Subcutaneous preadipocyte (primary cell): ENCODE results near the gene ALG8. TPM values are rescaled to one million over a fixed set of nuclear protein-coding genes. Genes with fewer than 3 reads are reported as not detected.

Experiments
- small RNA-seq: library from RNA; depleted of rRNA; stranded (forward); fragments of <200 nt; gene quantifications from one replicate; pipeline ENCODE3, GENCODE V24; 2012
- total RNA-seq: library from RNA; depleted of rRNA; stranded (reverse); fragments of >200 nt; gene quantifications from 2 replicates; pipeline ENCODE4 v1.2.3, GENCODE V29; 2012

Gene ALG8
- 49.9 and 51.1 TPM in 2 replicates for total RNA-seq

DNA sequence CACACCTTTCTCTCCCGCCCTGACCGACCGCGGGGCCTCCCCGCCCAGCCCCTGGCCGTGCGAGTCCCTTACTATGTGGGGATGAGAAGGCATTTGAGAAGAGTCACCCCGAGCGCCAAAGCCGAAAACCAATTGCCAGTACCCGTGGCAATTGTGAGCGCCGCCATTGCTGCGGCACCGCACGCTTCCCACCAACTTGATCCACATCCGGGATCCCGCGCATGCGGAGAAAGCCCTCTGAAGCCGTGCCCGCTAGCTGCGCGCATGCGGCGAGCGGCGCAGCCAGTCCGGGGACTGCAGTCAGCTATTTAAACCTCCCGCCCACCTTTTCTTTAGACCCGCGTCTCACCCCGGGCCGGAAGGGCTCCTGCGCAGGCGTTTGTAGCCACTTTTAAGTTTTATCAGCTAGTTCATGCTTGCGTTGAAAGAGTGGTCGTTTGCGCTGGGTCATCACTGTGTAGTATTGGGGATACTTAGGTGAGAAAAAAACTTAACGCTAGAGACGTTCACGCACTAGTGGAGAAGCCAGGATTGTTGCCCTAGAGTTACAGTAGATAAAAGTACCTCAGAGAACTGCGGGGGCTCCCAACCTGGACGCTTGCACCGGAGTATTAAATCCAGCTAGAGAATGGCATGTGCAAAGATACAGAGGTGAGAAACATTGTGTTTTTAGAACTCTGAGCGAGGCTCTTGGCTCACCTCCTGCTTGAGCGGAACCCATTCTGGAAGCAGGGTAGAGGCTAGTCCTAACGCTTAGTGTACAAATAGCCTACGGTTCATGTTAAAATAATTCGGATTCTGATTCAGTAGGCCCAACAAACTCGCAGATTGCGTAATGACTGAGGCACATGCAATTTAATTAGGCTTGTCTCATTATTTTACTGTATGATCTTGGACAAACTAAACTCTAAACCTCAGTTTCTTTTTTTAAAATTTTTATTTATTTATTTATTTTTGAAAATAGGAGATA lies at the start of gene ALG8:
TSS of gene ALG8 (minus strand) at position 205 of the 970 bp plus-strand sequence. CDS start at position 167, 38 bp downstream.

DNA sequence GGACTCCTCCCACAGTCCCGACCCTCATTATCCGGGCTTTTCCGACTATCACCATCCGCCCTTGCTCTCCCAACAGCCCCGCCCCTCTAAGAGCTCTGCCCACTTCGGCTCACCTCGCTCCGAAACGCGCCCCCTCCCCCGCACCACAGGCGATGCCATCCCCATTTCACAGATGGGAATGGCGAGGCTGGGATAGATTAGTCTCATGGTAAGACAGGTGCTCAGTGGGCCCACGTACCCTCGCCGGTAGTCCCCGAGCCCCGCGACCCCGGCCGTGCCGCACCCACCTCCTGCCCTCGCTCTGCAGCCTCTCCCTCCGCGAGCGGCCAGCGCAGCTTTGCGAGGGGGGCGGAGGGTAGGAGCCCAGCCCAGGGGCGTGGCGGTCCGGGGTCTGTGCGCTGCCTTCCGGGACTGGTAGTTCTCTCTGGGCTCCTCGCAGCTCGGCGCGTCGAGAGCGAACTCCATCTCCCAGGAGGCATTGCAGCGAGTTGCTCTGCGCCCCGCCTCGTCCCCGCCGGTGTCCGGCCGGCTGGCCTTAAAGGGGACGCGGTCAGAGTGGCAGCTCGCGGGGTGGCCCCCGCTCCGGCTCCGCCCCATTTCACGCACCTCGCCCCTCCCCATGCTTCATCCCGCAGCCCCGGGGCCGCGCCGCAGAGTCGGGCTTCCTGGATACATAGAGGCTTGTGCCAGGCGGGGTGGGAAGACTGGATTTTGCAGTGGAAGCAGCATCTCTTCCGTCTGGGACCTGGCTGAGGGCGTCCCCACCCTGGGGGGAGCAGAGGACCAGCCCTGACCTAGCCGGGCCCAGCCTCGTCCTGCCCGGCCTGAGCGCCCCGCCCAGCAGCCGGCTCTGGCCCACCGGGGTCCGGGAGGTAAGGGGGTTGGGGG lies 49.1 kb upstream of the ALG8 start, which contains the start of the genes KCTD21 and USP35:
TSS of gene KCTD21 (minus strand) at position 341 of the 888 bp plus-strand sequence. CDS start 14,072 bp downstream, outside the sequence.
TSS of gene USP35 (plus strand) at position 634 of the 888 bp plus-strand sequence. CDS start 7,327 bp downstream, outside the sequence.

DNA sequence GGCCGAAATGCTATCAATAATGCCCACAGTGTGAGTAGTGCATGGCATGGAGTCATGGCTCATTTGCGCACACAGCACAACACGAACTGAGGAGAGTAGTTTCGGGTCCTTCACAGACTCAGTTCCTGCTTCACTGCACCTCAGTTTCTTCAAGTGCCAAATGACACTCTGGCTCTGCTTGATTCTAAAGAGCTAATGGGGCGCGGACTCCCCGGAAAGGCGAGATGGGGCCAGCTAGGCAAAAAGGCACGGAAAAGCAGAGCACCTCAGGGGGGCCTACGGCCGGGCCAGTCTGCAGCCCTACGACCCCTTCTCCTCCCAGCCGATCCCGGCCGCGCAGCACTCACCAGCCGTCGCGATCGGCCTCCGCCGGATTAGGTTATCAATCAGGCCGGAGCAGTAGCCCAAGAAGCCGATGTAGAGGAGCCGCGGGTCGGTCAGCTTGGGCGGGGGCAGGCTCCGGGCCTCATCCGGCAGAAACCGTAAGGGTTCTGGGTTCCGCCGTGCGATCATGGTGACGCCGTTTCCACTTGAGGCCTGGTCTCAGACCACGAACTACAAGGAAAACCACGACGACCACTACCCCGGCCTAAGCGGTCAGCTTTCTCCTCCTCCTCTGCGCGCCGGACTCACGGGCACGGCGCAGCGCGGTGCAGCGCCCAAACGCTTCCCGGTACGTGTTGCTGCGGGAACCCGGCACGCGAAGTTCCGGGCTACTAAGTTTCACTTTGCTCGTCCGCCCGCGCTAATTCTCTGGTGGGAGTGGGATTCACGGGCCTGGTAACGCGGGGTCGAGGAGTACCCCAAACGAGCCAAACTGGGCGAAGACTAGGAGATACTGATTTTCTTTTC lies 60.0 kb downstream of the ALG8 start, which contains the start of gene NDUFC2:
TSS of gene NDUFC2 (minus strand) at position 631 of the 852 bp plus-strand sequence. CDS start at position 513, 118 bp downstream.

DNA sequence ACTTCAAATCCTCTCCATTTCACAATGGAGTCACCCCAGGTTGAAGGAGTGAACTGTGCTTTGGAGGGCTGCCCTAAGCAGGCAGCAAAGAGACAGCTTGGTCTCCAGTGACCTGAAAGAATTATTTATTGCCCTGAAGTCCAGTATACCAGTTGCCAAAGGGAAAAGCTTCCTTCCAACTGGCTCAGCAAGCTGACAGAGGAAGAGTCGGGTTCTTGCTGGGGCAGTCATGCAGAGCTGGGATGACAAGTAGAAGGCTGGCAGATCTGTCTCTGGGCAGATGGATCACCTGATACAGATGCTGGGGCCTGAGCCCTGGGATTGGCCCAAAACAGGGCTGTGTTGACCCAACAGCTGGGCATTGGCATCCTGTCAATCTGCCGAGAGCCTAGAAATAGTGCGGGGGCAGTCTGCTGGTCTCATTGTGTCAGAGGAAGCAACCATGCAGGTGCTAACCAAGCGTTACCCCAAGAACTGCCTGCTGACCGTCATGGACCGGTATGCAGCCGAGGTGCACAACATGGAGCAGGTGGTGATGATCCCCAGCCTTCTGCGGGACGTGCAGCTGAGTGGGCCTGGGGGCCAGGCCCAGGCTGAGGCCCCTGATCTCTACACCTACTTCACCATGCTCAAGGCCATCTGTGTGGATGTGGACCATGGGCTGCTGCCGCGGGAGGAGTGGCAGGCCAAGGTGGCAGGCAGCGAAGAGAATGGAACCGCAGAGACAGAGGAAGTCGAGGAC lies 75.8 kb downstream of the ALG8 start, which contains the start of gene THRSP:
TSS of gene THRSP (plus strand) at position 422 of the 742 bp plus-strand sequence. CDS start at position 443, 21 bp downstream.

Small RNA genes lying within 50 kb of the gene (small RNA-seq; reads per million reads assigned to genes)
- not detected for gene RNU6-126P

Other genes with a start within 250 kb of the ALG8 start
- 31.6 and 36.6 TPM in 2 replicates for gene INTS4, start 145.0 kb downstream of the ALG8 start, total RNA-seq
- gene KCTD14, start 116.3 kb downstream of the ALG8 start, total RNA-seq = 1.5 and 1.8 TPM in 2 replicates
- not detected in 2 replicates for gene THRSP, start 75.8 kb downstream of the ALG8 start, total RNA-seq
- 115 and 124 TPM in 2 replicates for gene NDUFC2, start 59.8 kb downstream of the ALG8 start, total RNA-seq
- gene KCTD21, start 49.0 kb upstream of the ALG8 start, total RNA-seq = 9.2 and 9.4 TPM in 2 replicates
- 9.0 and 11.4 TPM in 2 replicates for gene USP35, start 49.3 kb upstream of the ALG8 start, total RNA-seq